CD4-positive, alpha-beta T cell (primary cell): Measurements from ENCODE around the gene BPGM. TPM values are rescaled to one million over a fixed set of nuclear protein-coding genes. Genes with fewer than 3 reads are reported as not detected.

Experiments used
- ATAC-seq: fragments of 200-7000 bp; cut with Tn5 transposase; one replicate; pipeline ENCODE4 v1.10.0; 2022; ENCODE audit warnings: mild to moderate bottlenecking; ENCODE audit not compliant: poor library complexity
- CTCF ChIA-PET: fragments of 350-600 bp; sonication (Branson Sonifier 250); formaldehyde crosslinking; loops from one replicate; lab custom pipeline; 2021; ENCODE audit warnings: antibody characterized with exemption, inconsistent platforms; lab: Charles Lee
- POLR2A ChIA-PET: fragments of 350-600 bp; sonication (Branson Sonifier 250); formaldehyde crosslinking; loops from one replicate; lab custom pipeline; 2021; ENCODE audit warnings: antibody characterized with exemption, inconsistent platforms; lab: Charles Lee
- DNase-seq, 14 experiments: peaks; one replicate each; pipeline ENCODE4 v3.0.0-alpha.2; 2013 to 2020; ENCODE audit warnings: mixed read lengths in 2 of 14
- H3K27ac ChIP-seq, 2 donors: one replicate each; pipeline versions ENCODE4 v1.5.1 to v1.7.0; 2013; ENCODE audit warnings: low read length in 2 of 2, low read depth in 1 of 2, mild to moderate bottlenecking in 1 of 2
- H3K27me3 ChIP-seq, 2 experiments: 1 replicate in 1 of 2; 2 replicates in 1 of 2; pipeline versions ENCODE4 v1.6.1 to v1.7.0; 2013; ENCODE audit warnings: low read length in 2 of 2, control low read depth in 1 of 2, mild to moderate bottlenecking in 1 of 2, moderate library complexity in 1 of 2; ENCODE audit not compliant: insufficient read depth in 2 of 2, control insufficient read depth in 1 of 2
- H3K36me3 ChIP-seq: one replicate; pipeline ENCODE4 v1.6.1; 2013; ENCODE audit warnings: low read length, control low read depth; ENCODE audit not compliant: insufficient read depth
- H3K4me1 ChIP-seq: one replicate; pipeline ENCODE4 v1.6.1; 2013; ENCODE audit warnings: low read length, control low read depth; ENCODE audit not compliant: insufficient read depth
- H3K4me3 ChIP-seq: one replicate; pipeline ENCODE4 v1.5.1; 2013; ENCODE audit warnings: mild to moderate bottlenecking, low read length, moderate library complexity
- H3K9me3 ChIP-seq, 2 experiments: 1 replicate in 1 of 2; 2 replicates in 1 of 2; pipeline versions ENCODE4 v1.6.1 to v1.7.0; 2013; ENCODE audit warnings: low read length in 2 of 2, mild to moderate bottlenecking in 2 of 2, control low read depth in 1 of 2, moderate library complexity in 1 of 2; ENCODE audit not compliant: control insufficient read depth in 1 of 2, insufficient read depth in 1 of 2
- H3K27ac Mint-ChIP-seq: one replicate; pipeline ENCODE4 v1.8.0; 2020; ENCODE audit warnings: mixed read lengths
- H3K27me3 Mint-ChIP-seq: one replicate; pipeline ENCODE4 v1.8.0; 2021; ENCODE audit warnings: mixed read lengths
- H3K36me3 Mint-ChIP-seq: one replicate; pipeline ENCODE4 v1.8.0; 2021; ENCODE audit warnings: low read depth, mixed read lengths
- H3K4me1 Mint-ChIP-seq: one replicate; pipeline ENCODE4 v1.8.0; 2021; ENCODE audit warnings: low read depth, mixed read lengths
- H3K4me3 Mint-ChIP-seq: one replicate; pipeline ENCODE4 v1.8.0; 2020; ENCODE audit warnings: mild to moderate bottlenecking, mixed read lengths
- H3K9me3 Mint-ChIP-seq: one replicate; pipeline ENCODE4 v1.8.0; 2020; ENCODE audit warnings: mixed read lengths
- CTCF ChIP-seq: fragments of 200-600 bp; IDR thresholded peaks from one replicate; pipeline ENCODE4 v1.8.0; 2022; ENCODE audit warnings: antibody characterized with exemption, mild to moderate bottlenecking
- intact Hi-C, 2 experiments: fragments of 100-400 bp; cut with DNase I in 1 of 2; cut with micrococcal nuclease in 1 of 2; formaldehyde crosslinking; loops; one replicate each; pipeline versions ENCODE4 v1.15.1 to v1.9.0; 2023 to 2025; cut with DNase I, micrococcal nuclease
- total RNA-seq, 174 experiments: library from RNA in 2 of 174; stranded (reverse) in 2 of 174; gene quantifications; one replicate each; pipeline ENCODE4 v1.2.3 and lab custom pipeline; 2021 to 2026

BPGM gene
- total RNA-seq, 2 experiments from 2014 or later, result 46.3 to 46.6 TPM

DNA sequence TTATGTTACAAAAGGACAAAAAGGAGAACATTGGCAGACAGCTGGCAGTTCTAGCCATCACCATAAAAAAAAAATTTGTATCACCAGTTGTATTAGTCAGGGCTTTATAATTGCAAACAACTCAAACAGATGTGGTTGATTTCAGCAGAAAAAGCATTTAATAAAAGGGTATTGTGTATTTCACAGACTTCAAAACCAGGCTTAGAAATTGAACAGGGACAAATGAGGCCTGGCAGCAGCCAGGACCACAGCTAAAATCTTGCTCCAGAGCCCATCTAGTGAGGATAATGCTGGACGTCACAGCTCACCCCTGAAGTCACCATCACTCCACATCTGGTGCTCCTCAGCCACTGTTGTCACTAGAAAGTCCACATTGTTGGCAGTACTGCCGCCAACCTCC lies 79.9 kb downstream of the BPGM start:
- Histone ChIP-seq H3K9me3 (no peaks in the 10 kb centered on the region), H3K36me3 (no peaks in the 10 kb centered on the region), H3K27ac (no peak overlapping the region), H3K27me3 (no peaks in the 10 kb centered on the region), H3K4me1 (no peaks in the 10 kb centered on the region), H3K4me3 (no peak overlapping the region)
- peaks cover 2% of the 10 kb centered on the region for H3K9me3 Mint-ChIP-seq
- H3K27me3 Mint-ChIP-seq, result no peaks in the 10 kb centered on the region
- H3K27ac Mint-ChIP-seq, result no peak overlapping the region
- no peak for TF ChIP-seq CTCF
- no peaks in the 10 kb centered on the region for H3K4me1 Mint-ChIP-seq
- H3K36me3 Mint-ChIP-seq, result no peaks in the 10 kb centered on the region
- no peak overlapping the region for H3K4me3 Mint-ChIP-seq
- POLR2A ChIA-PET, result interaction anchor here (0.6 to 1.0 kb wide), 2 partner anchors 80 to 484 kb away, joined by 3 read pairs; no protein-coding TSS in a partner anchor
- no peak for DNase-seq
- no peak for ATAC-seq
- CTCF ChIA-PET, result interaction anchor here (1.1 kb wide), 1 partner anchor 24 kb away, joined by 4 read pairs; no protein-coding TSS in a partner anchor
- intact Hi-C loops, result no loop called here

GRCh38 chr7:134727711-134728110 lies 81.1 kb downstream of the BPGM start:
- Mint-ChIP-seq H3K27me3 (no peaks in the 10 kb centered on the region), H3K4me3 (no peak overlapping the region), H3K27ac (no peak overlapping the region), H3K9me3 (peaks cover 2% of the 10 kb centered on the region), H3K36me3 (no peaks in the 10 kb centered on the region), H3K4me1 (no peaks in the 10 kb centered on the region)
- Histone ChIP-seq H3K36me3 (no peaks in the 10 kb centered on the region), H3K27ac (no peak overlapping the region), H3K4me3 (no peak overlapping the region), H3K9me3 (no peaks in the 10 kb centered on the region), H3K27me3 (no peaks in the 10 kb centered on the region), H3K4me1 (no peaks in the 10 kb centered on the region)
- no peak for TF ChIP-seq CTCF
- POLR2A ChIA-PET, result interaction anchor here (1.0 kb wide), 1 partner anchor 81 kb away, joined by 3 read pairs; no protein-coding TSS in a partner anchor
- DNase-seq (no peak), ATAC-seq (no peak)
- intact Hi-C loops, result no loop called here
- CTCF ChIA-PET, result no interaction called here

Other genes with a start within 250 kb of the BPGM start
- gene AKR1B1, start 187.8 kb upstream of the BPGM start, total RNA-seq, result 10 to 100 TPM; 60.6 to 65.5 TPM
- gene AKR1B10, start 119.3 kb upstream of the BPGM start, total RNA-seq, result not detected
- gene AKR1B15, start 97.7 kb upstream of the BPGM start, total RNA-seq, result not detected
- gene CALD1, start 132.8 kb downstream of the BPGM start, total RNA-seq, result under 1 TPM in 1 of 2 experiments, not detected in 1; 0.33 TPM